HCT116 (cell line): ENCODE data around the gene SFXN4. TPM values are rescaled to one million over a fixed set of nuclear protein-coding genes. Genes with fewer than 3 reads are reported as not detected.

ENCODE experiments used
- ATAC-seq: fragments of 200-7000 bp; cut with Tn5 transposase; 2 replicates; pipeline ENCODE4 v1.9.1; 2020; ENCODE audit warnings: mild to moderate bottlenecking, moderate library complexity
- BruUV-seq: library from RNA; stranded (reverse); fragments of 400-500 nt; replicated peaks from 2 replicates; lab custom pipeline; 2021; lab: Mats Ljungman, UMichigan
- CTCF ChIA-PET: fragments of 300-600 bp; sonication (Branson Sonifier 250); formaldehyde crosslinking; loops from one replicate; lab custom pipeline; 2021; ENCODE audit warnings: antibody characterized with exemption; lab: Charles Lee
- POLR2A ChIA-PET: fragments of 300-600, 350-600 bp; sonication (Branson Sonifier 250); formaldehyde crosslinking; loops from one replicate; lab custom pipeline; 2021; ENCODE audit warnings: antibody characterized with exemption; lab: Charles Lee
- RAD21 ChIA-PET, 2 experiments: fragments of 300-600 bp; sonication (Branson Sonifier 250); formaldehyde crosslinking; loops; one replicate each; lab custom pipeline; 2023; ENCODE audit warnings: low total read pairs in 2 of 2; ENCODE audit not compliant: uncharacterized antibody in 2 of 2, unreplicated experiment in 2 of 2, low non-redundant PET in 1 of 2; lab: Charles Lee
- DNase-seq: peaks from one replicate; pipeline ENCODE4 v3.0.0-alpha.2; 2010; ENCODE audit warnings: low read depth, low spot score
- H2AFZ ChIP-seq: fragments of 200-600 bp; shearing (Covaris generic), sonication (generic); 2 replicates; pipeline ENCODE4 v1.6.1; 2017; ENCODE audit warnings: low read depth, mixed run types, mixed read lengths, antibody characterized with exemption, low read length; ENCODE audit not compliant: poor library complexity, severe bottlenecking
- H3K27ac ChIP-seq: 2 replicates; pipeline ENCODE4 v1.5.1; 2012; ENCODE audit warnings: low read depth, low read length
- H3K27me3 ChIP-seq: fragments of 200-600 bp; sonication (generic); 2 replicates; pipeline ENCODE4 v1.6.1; 2016; ENCODE audit warnings: mixed run types, low read length, mixed read lengths; ENCODE audit not compliant: insufficient read depth
- H3K36me3 ChIP-seq, 2 experiments: fragments of 200-500 bp in 1 of 2; fragments of 200-600 bp in 1 of 2; sonication (Bioruptor generic) in 1 of 2; sonication (generic) in 1 of 2; 2 replicates each; pipeline versions ENCODE4 v1.5.1 to v1.6.1; 2014 to 2016; ENCODE audit warnings: low read length in 2 of 2, inconsistent platforms in 1 of 2, mixed read lengths in 1 of 2, mixed run types in 1 of 2; ENCODE audit not compliant: insufficient read depth in 2 of 2, control insufficient read depth in 1 of 2
- H3K4me1 ChIP-seq, 2 experiments: fragments of 200-600 bp in 1 of 2; sonication (generic) in 1 of 2; 2 replicates each; pipeline versions ENCODE4 v1.5.1 to v1.6.1; 2012 to 2017; ENCODE audit warnings: low read length in 2 of 2, inconsistent platforms in 1 of 2, mild to moderate bottlenecking in 1 of 2, mixed read lengths in 1 of 2, mixed run types in 1 of 2, moderate library complexity in 1 of 2; ENCODE audit not compliant: insufficient read depth in 2 of 2, control insufficient read depth in 1 of 2
- H3K4me2 ChIP-seq: fragments of 200-600 bp; sonication (generic); 2 replicates; pipeline ENCODE4 v1.6.1; 2017; ENCODE audit warnings: mixed run types, low read length, mixed read lengths
- H3K4me3 ChIP-seq, 2 experiments: fragments of 200-600 bp in 1 of 2; sonication (generic) in 1 of 2; replicated peaks in 1 of 2; 2 replicates each; pipeline ENCODE4 v1.5.1; 2011 to 2016; ENCODE audit warnings: low read length in 2 of 2, control low read depth in 1 of 2, low read depth in 1 of 2, mild to moderate bottlenecking in 1 of 2, mixed read lengths in 1 of 2, mixed run types in 1 of 2
- H3K79me2 ChIP-seq: fragments of 200-600 bp; sonication (generic); 2 replicates; pipeline ENCODE4 v1.6.1; 2017; ENCODE audit warnings: mild to moderate bottlenecking, mixed run types, low read length, moderate library complexity, mixed read lengths; ENCODE audit not compliant: insufficient read depth
- H3K9ac ChIP-seq: fragments of 200-600 bp; sonication (generic); 2 replicates; pipeline ENCODE4 v1.6.1; 2016; ENCODE audit warnings: low read length, mixed read lengths
- H3K9me2 ChIP-seq: fragments of 200-600 bp; sonication (generic), shearing (Covaris generic); 2 replicates; pipeline ENCODE4 v1.6.1; 2017; ENCODE audit warnings: mixed run types, mild to moderate bottlenecking, moderate library complexity; ENCODE audit not compliant: insufficient read depth
- H3K9me3 ChIP-seq, 2 experiments: fragments of 200-500 bp in 1 of 2; fragments of 200-600 bp in 1 of 2; sonication (Bioruptor generic) in 1 of 2; sonication (generic) in 1 of 2; 2 replicates each; pipeline ENCODE4 v1.6.1; 2014 to 2017; ENCODE audit warnings: low read length in 2 of 2, mixed read lengths in 2 of 2, inconsistent platforms in 1 of 2, low read depth in 1 of 2, mild to moderate bottlenecking in 1 of 2, mixed run types in 1 of 2, moderate library complexity in 1 of 2; ENCODE audit not compliant: control insufficient read depth in 1 of 2, insufficient read depth in 1 of 2
- H4K20me1 ChIP-seq: fragments of 200-600 bp; sonication (generic), shearing (Covaris generic); 2 replicates; pipeline ENCODE4 v1.6.1; 2017; ENCODE audit warnings: mixed run types, mild to moderate bottlenecking, moderate library complexity; ENCODE audit not compliant: insufficient read depth
- ATF3 ChIP-seq: IDR thresholded peaks from 2 replicates; pipeline ENCODE4 v1.6.1; 2012
- CEBPB ChIP-seq: IDR thresholded peaks from 2 replicates; pipeline ENCODE4 v1.6.1; 2012; ENCODE audit warnings: low read depth
- CTCF ChIP-seq, 3 experiments: fragments of 200-600 bp in 1 of 3; sonication (generic) in 1 of 3; IDR thresholded peaks in 2 of 3; conservative IDR thresholded peaks in 1 of 3; 2 replicates each; pipeline ENCODE4 v1.5.1; 2012 to 2017; ENCODE audit warnings: low read depth in 2 of 3, low read length in 2 of 3, antibody characterized with exemption in 1 of 3, borderline replicate concordance in 1 of 3, control low read depth in 1 of 3, mild to moderate bottlenecking in 1 of 3, mixed read lengths in 1 of 3, mixed run types in 1 of 3, moderate library complexity in 1 of 3; ENCODE audit not compliant: insufficient read depth in 1 of 3
- ELF1 ChIP-seq: IDR thresholded peaks from 2 replicates; pipeline ENCODE4 v1.6.1; 2012; ENCODE audit warnings: low read depth, borderline replicate concordance
- EZH2phosphoT487 ChIP-seq: fragments of 200-600 bp; IDR thresholded peaks from 2 replicates; pipeline ENCODE4 v1.6.1; 2018; ENCODE audit warnings: antibody characterized with exemption, borderline replicate concordance
- POLR2AphosphoS5 ChIP-seq: IDR thresholded peaks from 2 replicates; pipeline ENCODE4 v1.6.1; 2011; ENCODE audit warnings: mild to moderate bottlenecking, low read depth, low read length, moderate library complexity
- RAD21 ChIP-seq: IDR thresholded peaks from 2 replicates; pipeline ENCODE4 v1.6.1; 2012; ENCODE audit warnings: low read depth, mild to moderate bottlenecking
- REST ChIP-seq: IDR thresholded peaks from 2 replicates; pipeline ENCODE4 v1.6.1; 2012; ENCODE audit warnings: low read depth
- SP1 ChIP-seq: IDR thresholded peaks from 2 replicates; pipeline ENCODE4 v1.6.1; 2012; ENCODE audit warnings: low read depth
- ZFX ChIP-seq: fragments of 450-650 bp; IDR thresholded peaks from 2 replicates; pipeline ENCODE4 v1.6.1; 2017
- intact Hi-C: fragments of 100-400 bp; cut with micrococcal nuclease; formaldehyde crosslinking; loops from 2 replicates; pipeline ENCODE4 v1.10.0; 2022
- total RNA-seq: library from RNA; stranded (reverse); gene quantifications from one replicate; pipeline ENCODE4 v1.2.1, GENCODE V29; 2021; ENCODE audit not compliant: unreplicated experiment

The SFXN4 gene
- total RNA-seq, 1 experiment from 2014 or later = 58.2 TPM

DNA sequence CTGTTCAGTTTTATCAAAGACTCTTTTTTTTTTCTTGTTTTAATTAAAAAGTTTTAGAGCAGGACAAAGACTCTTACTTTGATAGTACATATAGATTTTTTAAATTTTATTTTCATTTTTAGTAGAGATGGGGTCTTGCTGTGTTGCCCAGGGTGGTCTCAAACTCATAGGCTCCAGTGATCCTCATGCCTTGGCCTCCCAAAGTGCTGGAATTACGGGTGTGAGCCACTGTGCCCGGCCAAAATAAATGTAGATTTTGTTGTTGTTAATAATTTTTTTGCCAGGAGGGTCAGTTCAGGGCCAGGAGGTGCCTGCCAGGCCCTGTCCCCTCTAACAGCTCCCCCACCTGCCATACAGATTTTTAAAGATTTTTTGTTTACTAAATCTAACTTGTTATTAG is 44.6 kb downstream of the SFXN4 start:
- no peak overlapping the region for H3K4me3 ChIP-seq
- ATAC-seq (no peak), DNase-seq (no peak)
- H4K20me1 ChIP-seq = no peaks in the 10 kb centered on the region
- peaks cover 4 to 13% of the 10 kb centered on the region in 2 experiments; a peak in 3 of 4 replicates for H3K4me1 ChIP-seq
- ChIA-PET RAD21 (no interaction called here), POLR2A (interaction anchor here (0.7 kb wide), 1 partner anchor 285 kb away, joined by 3 read pairs; no protein-coding TSS in a partner anchor), CTCF (no interaction called here)
- peaks cover 11 to 24% of the 10 kb centered on the region in 2 experiments for H3K36me3 ChIP-seq
- H3K9me3 ChIP-seq = no peaks in the 10 kb centered on the region
- intact Hi-C loops = no loop called here
- BruUV-seq = no TSS peak
- H3K27me3 ChIP-seq = no peaks in the 10 kb centered on the region
- no peak overlapping the region for H3K9ac ChIP-seq
- H2AFZ ChIP-seq = no peak overlapping the region
- H3K27ac ChIP-seq = no peak overlapping the region
- no peak for TF ChIP-seq ELF1
- no peak for TF ChIP-seq POLR2AphosphoS5
- TF ChIP-seq CEBPB = no peak
- no peak for TF ChIP-seq EZH2phosphoT487
- TF ChIP-seq ATF3 = no peak
- no peak for TF ChIP-seq SP1
- TF ChIP-seq ZFX = no peak
- no peak for TF ChIP-seq RAD21
- TF ChIP-seq CTCF (IDR thresholded peaks at IDR 0.05 in 2 of 3, conservative IDR thresholded peaks at IDR 0.05 in 1 of 3; ENCODE audit: borderline replicate concordance in 1 of 3, insufficient read depth in 1 of 3, low read depth in 2 of 3, low read length in 2 of 3) = no peak
- TF ChIP-seq REST = no peak
- H3K9me2 ChIP-seq = no peaks in the 10 kb centered on the region
- no peak overlapping the region for H3K4me2 ChIP-seq
- no peaks in the 10 kb centered on the region for H3K79me2 ChIP-seq
